ENCODE measurements around the gene PLEKHF1.

DNA sequence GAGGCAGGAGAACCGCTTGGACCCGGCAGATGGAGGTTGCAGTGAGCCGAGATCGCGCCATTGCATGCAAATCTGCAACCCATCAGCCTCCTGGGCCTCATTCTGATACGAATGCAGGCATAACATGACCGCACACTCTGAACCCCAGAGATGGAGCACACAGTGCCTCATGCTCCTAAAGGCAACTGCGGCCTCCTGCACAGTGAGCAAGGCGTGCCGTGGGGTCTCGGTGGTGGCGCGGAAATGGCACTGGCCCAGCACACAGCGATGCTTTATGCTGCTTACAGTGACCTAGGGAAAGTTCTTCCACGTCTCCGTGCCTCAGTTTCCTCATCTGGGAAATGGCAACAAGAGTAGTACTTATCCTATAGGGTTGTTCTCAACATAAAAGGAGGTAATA is 51.8 kb downstream of the PLEKHF1 start:
- TF ChIP-seq, protein P1, sequence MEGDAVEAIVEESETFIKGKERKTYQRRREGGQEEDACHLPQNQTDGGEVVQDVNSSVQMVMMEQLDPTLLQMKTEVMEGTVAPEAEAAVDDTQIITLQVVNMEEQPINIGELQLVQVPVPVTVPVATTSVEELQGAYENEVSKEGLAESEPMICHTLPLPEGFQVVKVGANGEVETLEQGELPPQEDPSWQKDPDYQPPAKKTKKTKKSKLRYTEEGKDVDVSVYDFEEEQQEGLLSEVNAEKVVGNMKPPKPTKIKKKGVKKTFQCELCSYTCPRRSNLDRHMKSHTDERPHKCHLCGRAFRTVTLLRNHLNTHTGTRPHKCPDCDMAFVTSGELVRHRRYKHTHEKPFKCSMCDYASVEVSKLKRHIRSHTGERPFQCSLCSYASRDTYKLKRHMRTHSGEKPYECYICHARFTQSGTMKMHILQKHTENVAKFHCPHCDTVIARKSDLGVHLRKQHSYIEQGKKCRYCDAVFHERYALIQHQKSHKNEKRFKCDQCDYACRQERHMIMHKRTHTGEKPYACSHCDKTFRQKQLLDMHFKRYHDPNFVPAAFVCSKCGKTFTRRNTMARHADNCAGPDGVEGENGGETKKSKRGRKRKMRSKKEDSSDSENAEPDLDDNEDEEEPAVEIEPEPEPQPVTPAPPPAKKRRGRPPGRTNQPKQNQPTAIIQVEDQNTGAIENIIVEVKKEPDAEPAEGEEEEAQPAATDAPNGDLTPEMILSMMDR (IDR thresholded peaks at IDR 0.05): no peak
- TF ChIP-seq POLR2A (IDR thresholded peaks at IDR 0.05): no peak
